K562 (cell line): ENCODE data around the gene PANX1. TPM values are rescaled to one million over a fixed set of nuclear protein-coding genes. Genes with fewer than 3 reads are reported as not detected.

Source experiments
- ATAC-seq: fragments of 200-7000 bp; cut with Tn5 transposase; 3 replicates; pipeline ENCODE4 v1.9.1; 2020; ENCODE audit warnings: moderate library complexity
- BruUV-seq: library from RNA; stranded (reverse); fragments of 400-500 nt; replicated peaks from 2 replicates; lab custom pipeline; 2021; lab: Mats Ljungman, UMichigan
- CTCF ChIA-PET: fragments of 300-600 bp; formaldehyde crosslinking; extraction: SDS; loops from one replicate; lab custom pipeline; 2021; ENCODE audit warnings: low intra/inter-chr PET ratio; lab: Yijun Ruan, JAX
- POLR2A ChIA-PET: fragments of 300-600, 350-650 bp; sonication (Branson Sonifier 250); formaldehyde crosslinking; extraction: SDS; loops from one replicate; lab custom pipeline; 2021; ENCODE audit warnings: antibody characterized with exemption, inconsistent platforms; lab: Yijun Ruan, JAX
- DNase-seq, 4 experiments: peaks; one replicate each; pipeline versions ENCODE4 v3.0.0 to v3.0.0-alpha.2; 2011 to 2018; ENCODE audit warnings: low spot score in 3 of 4, mixed read lengths in 3 of 4; ENCODE audit errors: extremely low read depth in 1 of 4
- FAIRE-seq: peaks from 2 replicates; lab custom pipeline; 2011; peaks lifted over from hg19 to GRCh38; lab: Jason Lieb, UNC
- H2AFZ ChIP-seq: 2 replicates; pipeline ENCODE4 v1.6.0; 2011; ENCODE audit warnings: low read depth, low read length, control low read depth, inconsistent platforms
- H3K27ac ChIP-seq: fragments of 200-600 bp; 3 replicates; pipeline ENCODE4 v1.8.0; 2011; ENCODE audit warnings: low read depth, mild to moderate bottlenecking, control low read depth, inconsistent platforms, low read length, moderate library complexity, mixed read lengths; ENCODE audit errors: extremely low read depth
- H3K27me3 ChIP-seq, 2 experiments: fragments of 300-600 bp in 1 of 2; 2 replicates in 1 of 2; 3 replicates in 1 of 2; pipeline versions ENCODE4 v1.6.0 to v1.8.0; 2011; ENCODE audit warnings: inconsistent platforms in 2 of 2, low read length in 2 of 2, mild to moderate bottlenecking in 1 of 2, mixed read lengths in 1 of 2, moderate library complexity in 1 of 2; ENCODE audit not compliant: control insufficient read depth in 2 of 2, insufficient read depth in 2 of 2
- H3K36me3 ChIP-seq: fragments of 300-600 bp; 3 replicates; pipeline ENCODE4 v1.8.0; 2011; ENCODE audit warnings: mild to moderate bottlenecking, low read length, inconsistent platforms; ENCODE audit not compliant: control insufficient read depth, insufficient read depth
- H3K4me1 ChIP-seq, 2 experiments: fragments of 200-600 bp in 1 of 2; replicated peaks in 1 of 2; 2 replicates in 1 of 2; 3 replicates in 1 of 2; pipeline versions ENCODE4 v1.5.1 to v1.8.0; 2011; ENCODE audit warnings: inconsistent platforms in 2 of 2, low read length in 2 of 2, mild to moderate bottlenecking in 1 of 2, mixed read lengths in 1 of 2, moderate library complexity in 1 of 2; ENCODE audit not compliant: control insufficient read depth in 2 of 2, insufficient read depth in 2 of 2
- H3K4me2 ChIP-seq: 2 replicates; pipeline ENCODE4 v1.6.1; 2011; ENCODE audit warnings: low read length, control low read depth, inconsistent platforms, mixed read lengths; ENCODE audit not compliant: insufficient read depth
- H3K4me3 ChIP-seq: fragments of 200-600 bp; sonication (generic), shearing (Covaris generic); 2 replicates; pipeline ENCODE4 v1.5.1; 2016; ENCODE audit warnings: control low read depth, inconsistent platforms
- H3K79me2 ChIP-seq: fragments of 200-600 bp; 3 replicates; pipeline ENCODE4 v1.8.0; 2011; ENCODE audit warnings: low read length, inconsistent platforms; ENCODE audit not compliant: control insufficient read depth, insufficient read depth
- H3K9ac ChIP-seq, 2 experiments: 2 replicates each; pipeline versions ENCODE4 v1.6.0 to v1.6.1; 2011; ENCODE audit warnings: low read depth in 2 of 2, low read length in 2 of 2, control low read depth in 1 of 2, inconsistent platforms in 1 of 2, mild to moderate bottlenecking in 1 of 2, mixed read lengths in 1 of 2; ENCODE audit not compliant: insufficient read depth in 1 of 2
- H3K9me1 ChIP-seq: one replicate; pipeline ENCODE4 v1.6.0; 2011; ENCODE audit warnings: inconsistent platforms, mild to moderate bottlenecking, low read length, moderate library complexity; ENCODE audit not compliant: control insufficient read depth, insufficient read depth
- H3K9me3 ChIP-seq: replicated peaks from 2 replicates; pipeline ENCODE4 v1.5.1; 2011; ENCODE audit warnings: low read depth, low read length, inconsistent platforms; ENCODE audit not compliant: control insufficient read depth, insufficient read depth
- H4K20me1 ChIP-seq: replicated peaks from 2 replicates; pipeline ENCODE4 v1.6.1; 2011; ENCODE audit warnings: low read length, inconsistent platforms, mixed read lengths; ENCODE audit not compliant: control insufficient read depth, insufficient read depth
- ETV5 ChIP-seq: sonication (generic); formaldehyde crosslinking; IDR thresholded peaks from 2 replicates; pipeline ENCODE4 v1.4.0; 2020; ENCODE audit warnings: low read depth, mild to moderate bottlenecking, missing genetic modification reagents
- whole genome bisulfite sequencing: fragments of 100-300 bp; shearing (Covaris generic); methylation state at CpG from one replicate; pipeline ENCODE4 v1.1.6; 2016; ENCODE audit warnings: low coverage, mixed read lengths; ENCODE audit not compliant: insufficient coverage; ENCODE audit errors: missing lambda C conversion rate; 5-methylcytosine and 5-hydroxymethylcytosine counted together
- in situ Hi-C: fragments of 300-500 bp; cut with MboI; formaldehyde crosslinking; loops from 4 replicates; pipeline ENCODE4 v1.15.0; 2018; ENCODE audit warnings: inconsistent platforms, mixed read lengths
- intact Hi-C: fragments of 100-400 bp; cut with micrococcal nuclease; formaldehyde crosslinking; loops from 2 replicates; pipeline ENCODE4 v1.14.2; 2022
- polyA plus RNA-seq, 8 experiments: library from polyadenylated mRNA; depleted of rRNA in 4 of 8; stranded (reverse) in 5 of 8; unstranded in 3 of 8; fragments of >200 nt; fragmentation: Nextera tagmentation in 2 of 8; fragmentation: Illumina TruSeq in 1 of 8; extraction: Ambion mirVana in 2 of 8; extraction: Trizol in 1 of 8; gene quantifications; 2 replicates each; pipeline versions ENCODE4 v1.2.1 to v1.2.3, GENCODE V29; 2011 to 2014; ENCODE audit warnings: inconsistent platforms in 1 of 8, missing spikeins in 1 of 8
- total RNA-seq, 7 experiments: library from RNA; depleted of rRNA in 6 of 7; stranded (reverse); fragments of >200 nt in 6 of 7; fragmentation: Illumina TruSeq in 2 of 7; extraction: Trizol in 2 of 7; gene quantifications; 2 replicates each; pipeline versions ENCODE4 v1.2.1 to v1.2.3, GENCODE V29; 2011 to 2021; ENCODE audit warnings: low replicate concordance in 1 of 7
- TF ChIP-seq, protein P1 (sequence below): fragments of 450-650 bp; formaldehyde crosslinking; IDR thresholded peaks from 2 replicates; pipeline ENCODE4 v1.4.0; 2020; ENCODE audit warnings: mild to moderate bottlenecking, mixed read lengths

The PANX1 gene
- total and polyA plus RNA-seq, 9 of the 15 experiments (the other 6 are each of a cell fraction or from before 2014, with no cell fraction given): 1.9 to 14.8 (median 10.1) TPM

DNA sequence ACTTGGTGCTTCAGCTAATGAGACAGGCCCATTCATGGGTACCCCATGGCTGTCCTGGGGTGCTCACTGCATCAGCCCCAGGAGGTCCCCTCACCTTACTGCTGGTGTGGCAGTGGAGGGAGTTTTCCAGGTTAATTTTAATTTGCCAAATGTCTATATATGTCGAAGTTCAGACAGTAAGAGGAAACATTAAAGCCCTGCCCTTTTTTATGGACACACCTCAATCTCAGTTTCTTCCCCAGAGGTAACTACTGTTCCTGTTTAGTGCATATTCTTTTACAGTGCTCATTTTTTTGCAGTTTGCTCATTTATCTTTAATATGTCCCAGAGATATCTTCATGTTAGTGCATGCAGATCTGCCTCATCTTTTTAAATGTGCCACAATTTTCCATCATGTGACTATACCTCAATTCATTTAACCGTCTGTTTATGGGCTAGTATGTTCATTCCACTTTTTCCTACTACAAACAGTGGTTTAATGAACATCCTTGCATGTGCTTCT lies 11.6 kb downstream of the PANX1 start:
- FAIRE-seq: no peak
- no TSS peak for BruUV-seq
- in situ Hi-C loops: no loop called here
- TF ChIP-seq, protein P1, sequence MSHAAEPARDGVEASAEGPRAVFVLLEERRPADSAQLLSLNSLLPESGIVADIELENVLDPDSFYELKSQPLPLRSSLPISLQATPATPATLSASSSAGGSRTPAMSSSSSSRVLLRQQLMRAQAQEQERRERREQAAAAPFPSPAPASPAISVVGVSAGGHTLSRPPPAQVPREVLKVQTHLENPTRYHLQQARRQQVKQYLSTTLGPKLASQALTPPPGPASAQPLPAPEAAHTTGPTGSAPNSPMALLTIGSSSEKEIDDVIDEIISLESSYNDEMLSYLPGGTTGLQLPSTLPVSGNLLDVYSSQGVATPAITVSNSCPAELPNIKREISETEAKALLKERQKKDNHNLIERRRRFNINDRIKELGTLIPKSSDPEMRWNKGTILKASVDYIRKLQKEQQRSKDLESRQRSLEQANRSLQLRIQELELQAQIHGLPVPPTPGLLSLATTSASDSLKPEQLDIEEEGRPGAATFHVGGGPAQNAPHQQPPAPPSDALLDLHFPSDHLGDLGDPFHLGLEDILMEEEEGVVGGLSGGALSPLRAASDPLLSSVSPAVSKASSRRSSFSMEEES (CRISPR knock-in tag): peak; percentile 23; the same call in 1 of the 2 replicates
- no peak for TF ChIP-seq ETV5 (CRISPR knock-in tag)
- Histone ChIP-seq H3K4me1 (peaks cover 25 to 36% of the 10 kb centered on the region in 2 experiments), H3K4me3 (no peak overlapping the region), H3K9ac (no peak overlapping the region), H3K27me3 (no peaks in the 10 kb centered on the region), H3K36me3 (no peaks in the 10 kb centered on the region), H4K20me1 (0 out of 2 replicates have a peak, but pooled peaks cover under 1% of the 10 kb centered on the region), H3K9me3 (no peaks in the 10 kb centered on the region), H2AFZ (no peak overlapping the region), H3K79me2 (peaks cover 85% of the 10 kb centered on the region), H3K9me1 (no peaks in the 10 kb centered on the region), H3K27ac (no peak overlapping the region), H3K4me2 (no peak overlapping the region)
- intact Hi-C loops: no loop called here
- no peak for DNase-seq
- ChIA-PET CTCF (no interaction called here), POLR2A (interaction anchor here (0.8 to 1.0 kb wide), 2 partner anchors 9 to 12 kb away, joined by 3 to 4 read pairs; partner anchors contain the start of gene PANX1)
- ATAC-seq: no peak
- 68% methylated on average over 2 of the region's 2 CpGs for WGBS
